ENCODE results near the gene ZAP70. TPM values are rescaled to one million over a fixed set of nuclear protein-coding genes. Genes with fewer than 3 reads are reported as not detected.

ZAP70 gene
- total RNA-seq, 1 experiment from 2014 or later, result not detected

- Histone ChIP-seq H3K4me2 (ENCODE audit: low read depth, low read length, poor library complexity, severe bottlenecking) (no peak overlapping the region), H3K9me3 (ENCODE audit: low read length) (peaks cover 5% of the 10 kb centered on the region; the same call in 1 of the 2 replicates), H3K27me3 (ENCODE audit: low read length) (no peaks in the 10 kb centered on the region), H3K4me3 (ENCODE audit: low read length) (no peak overlapping the region), H2AFZ (ENCODE audit: low read length) (no peak overlapping the region), H3K9me2 (replicated peaks; ENCODE audit: insufficient read depth, low read length) (no peaks in the 10 kb centered on the region), H3K79me2 (ENCODE audit: low read length) (no peaks in the 10 kb centered on the region), H3K27ac (ENCODE audit: low read length) (no peak overlapping the region), H3K9ac (ENCODE audit: low read length) (no peak overlapping the region), H4K20me1 (ENCODE audit: insufficient read depth, low read depth, low read length) (no peaks in the 10 kb centered on the region), H3K36me3 (ENCODE audit: insufficient read depth, low read length) (no peaks in the 10 kb centered on the region), H3K4me1 (ENCODE audit: low read length) (no peaks in the 10 kb centered on the region)
- DNase-seq, result no peak
These were observed 18.1 kb downstream of the ZAP70 start for GRCh38 chr2:97731274-97732020.

- H3K27ac ChIP-seq (ENCODE audit: low read length), result no peak overlapping the region
- no peaks in the 10 kb centered on the region for H3K4me1 ChIP-seq (ENCODE audit: low read length)
- H3K36me3 ChIP-seq (ENCODE audit: insufficient read depth, low read length), result no peaks in the 10 kb centered on the region
- H3K4me2 ChIP-seq (ENCODE audit: low read depth, low read length, poor library complexity, severe bottlenecking), result no peak overlapping the region
- H2AFZ ChIP-seq (ENCODE audit: low read length), result no peak overlapping the region
- no peaks in the 10 kb centered on the region for H3K79me2 ChIP-seq (ENCODE audit: low read length)
- H3K9ac ChIP-seq (ENCODE audit: low read length), result no peak overlapping the region
- H3K9me2 ChIP-seq (replicated peaks; ENCODE audit: insufficient read depth, low read length), result no peaks in the 10 kb centered on the region
- H3K27me3 ChIP-seq (ENCODE audit: low read length), result no peaks in the 10 kb centered on the region
- DNase-seq, result no peak
- peaks cover 5% of the 10 kb centered on the region; the same call in 1 of the 2 replicates for H3K9me3 ChIP-seq (ENCODE audit: low read length)
- no peak overlapping the region for H3K4me3 ChIP-seq (ENCODE audit: low read length)
- H4K20me1 ChIP-seq (ENCODE audit: insufficient read depth, low read depth, low read length), result no peaks in the 10 kb centered on the region
These were observed 19.3 kb downstream of the ZAP70 start for GRCh38 chr2:97732436-97733340.

- no peak overlapping the region for H3K9ac ChIP-seq (ENCODE audit: low read length)
- H3K36me3 ChIP-seq (ENCODE audit: insufficient read depth, low read length), result no peaks in the 10 kb centered on the region
- no peaks in the 10 kb centered on the region for H3K79me2 ChIP-seq (ENCODE audit: low read length)
- no peaks in the 10 kb centered on the region for H3K27me3 ChIP-seq (ENCODE audit: low read length)
- no peaks in the 10 kb centered on the region for H3K9me2 ChIP-seq (replicated peaks; ENCODE audit: insufficient read depth, low read length)
- no peak overlapping the region for H2AFZ ChIP-seq (ENCODE audit: low read length)
- no peak overlapping the region for H3K4me3 ChIP-seq (ENCODE audit: low read length)
- DNase-seq, result no peak
- peaks cover 5% of the 10 kb centered on the region; the same call in 1 of the 2 replicates for H3K9me3 ChIP-seq (ENCODE audit: low read length)
- H3K4me1 ChIP-seq (ENCODE audit: low read length), result no peaks in the 10 kb centered on the region
- H3K4me2 ChIP-seq (ENCODE audit: low read depth, low read length, poor library complexity, severe bottlenecking), result no peak overlapping the region
- no peaks in the 10 kb centered on the region for H4K20me1 ChIP-seq (ENCODE audit: insufficient read depth, low read depth, low read length)
- no peak overlapping the region for H3K27ac ChIP-seq (ENCODE audit: low read length)
These were observed 20.1 kb downstream of the ZAP70 start for GRCh38 chr2:97733341-97734035.

- Histone ChIP-seq H3K27ac (ENCODE audit: low read length) (no peak overlapping the region), H3K9ac (ENCODE audit: low read length) (no peak overlapping the region), H3K9me3 (ENCODE audit: low read length) (peaks cover 5% of the 10 kb centered on the region; the same call in 1 of the 2 replicates), H3K27me3 (ENCODE audit: low read length) (no peaks in the 10 kb centered on the region), H3K9me2 (replicated peaks; ENCODE audit: insufficient read depth, low read length) (no peaks in the 10 kb centered on the region), H3K36me3 (ENCODE audit: insufficient read depth, low read length) (no peaks in the 10 kb centered on the region), H3K4me3 (ENCODE audit: low read length) (no peak overlapping the region), H3K4me1 (ENCODE audit: low read length) (no peaks in the 10 kb centered on the region), H2AFZ (ENCODE audit: low read length) (no peak overlapping the region), H3K4me2 (ENCODE audit: low read depth, low read length, poor library complexity, severe bottlenecking) (no peak overlapping the region), H3K79me2 (ENCODE audit: low read length) (no peaks in the 10 kb centered on the region), H4K20me1 (ENCODE audit: insufficient read depth, low read depth, low read length) (no peaks in the 10 kb centered on the region)
- DNase-seq, result no peak
These were observed 21.0 kb downstream of the ZAP70 start for GRCh38 chr2:97734061-97735051.

- Histone ChIP-seq H3K9me2 (replicated peaks; ENCODE audit: insufficient read depth, low read length) (no peaks in the 10 kb centered on the region), H3K4me1 (ENCODE audit: low read length) (no peaks in the 10 kb centered on the region)
These were observed 21.8 kb downstream of the ZAP70 start for GRCh38 chr2:97735161-97735561.

GRCh38 chr2:97736185-97736584, 22.8 kb downstream of the ZAP70 start:
- Histone ChIP-seq H3K9ac (ENCODE audit: low read length) (no peak overlapping the region), H3K79me2 (ENCODE audit: low read length) (no peaks in the 10 kb centered on the region), H3K9me3 (ENCODE audit: low read length) (no peaks in the 10 kb centered on the region), H3K27me3 (ENCODE audit: low read length) (no peaks in the 10 kb centered on the region), H3K4me1 (ENCODE audit: low read length) (no peaks in the 10 kb centered on the region), H2AFZ (ENCODE audit: low read length) (no peak overlapping the region), H3K9me2 (replicated peaks; ENCODE audit: insufficient read depth, low read length) (no peaks in the 10 kb centered on the region), H3K4me3 (ENCODE audit: low read length) (no peak overlapping the region), H3K4me2 (ENCODE audit: low read depth, low read length, poor library complexity, severe bottlenecking) (no peak overlapping the region), H4K20me1 (ENCODE audit: insufficient read depth, low read depth, low read length) (no peaks in the 10 kb centered on the region), H3K27ac (ENCODE audit: low read length) (no peak overlapping the region), H3K36me3 (ENCODE audit: insufficient read depth, low read length) (no peaks in the 10 kb centered on the region)
- DNase-seq, result no peak

More at GRCh38 chr2:97735161-97735561, 21.8 kb downstream of the ZAP70 start:
- H4K20me1 ChIP-seq (ENCODE audit: insufficient read depth, low read depth, low read length), result no peaks in the 10 kb centered on the region
- H3K79me2 ChIP-seq (ENCODE audit: low read length), result no peaks in the 10 kb centered on the region
- no peak for DNase-seq
- no peaks in the 10 kb centered on the region for H3K36me3 ChIP-seq (ENCODE audit: insufficient read depth, low read length)
- no peak overlapping the region for H3K4me2 ChIP-seq (ENCODE audit: low read depth, low read length, poor library complexity, severe bottlenecking)
- no peak overlapping the region for H3K9ac ChIP-seq (ENCODE audit: low read length)
- H3K4me3 ChIP-seq (ENCODE audit: low read length), result no peak overlapping the region
- H3K27me3 ChIP-seq (ENCODE audit: low read length), result no peaks in the 10 kb centered on the region
- peaks cover 4% of the 10 kb centered on the region; the same call in 1 of the 2 replicates for H3K9me3 ChIP-seq (ENCODE audit: low read length)
- no peak overlapping the region for H3K27ac ChIP-seq (ENCODE audit: low read length)
- no peak overlapping the region for H2AFZ ChIP-seq (ENCODE audit: low read length)

GRCh38 chr2:97736608-97737330, 23.4 kb downstream of the ZAP70 start:
- H3K4me1 ChIP-seq (ENCODE audit: low read length), result no peaks in the 10 kb centered on the region
- no peaks in the 10 kb centered on the region for H3K79me2 ChIP-seq (ENCODE audit: low read length)
- H2AFZ ChIP-seq (ENCODE audit: low read length), result no peak overlapping the region
- no peaks in the 10 kb centered on the region for H3K9me2 ChIP-seq (replicated peaks; ENCODE audit: insufficient read depth, low read length)
- no peaks in the 10 kb centered on the region for H3K36me3 ChIP-seq (ENCODE audit: insufficient read depth, low read length)
- H3K9ac ChIP-seq (ENCODE audit: low read length), result no peak overlapping the region
- no peaks in the 10 kb centered on the region for H3K9me3 ChIP-seq (ENCODE audit: low read length)
- no peak overlapping the region for H3K4me3 ChIP-seq (ENCODE audit: low read length)
- no peaks in the 10 kb centered on the region for H3K27me3 ChIP-seq (ENCODE audit: low read length)
- H3K27ac ChIP-seq (ENCODE audit: low read length), result no peak overlapping the region
- DNase-seq, result no peak
- no peaks in the 10 kb centered on the region for H4K20me1 ChIP-seq (ENCODE audit: insufficient read depth, low read depth, low read length)
- H3K4me2 ChIP-seq (ENCODE audit: low read depth, low read length, poor library complexity, severe bottlenecking), result no peak overlapping the region
